T-cell (primary cell): ENCODE results near the gene NXPH4. TPM values are rescaled to one million over a fixed set of nuclear protein-coding genes. Genes with fewer than 3 reads are reported as not detected.

Experiments
- ATAC-seq, 4 experiments: fragments of 200-7000 bp in 3 of 4; fragments of 150-1000 bp in 1 of 4; cut with Tn5 transposase; replicated peaks in 1 of 4; 1 replicate in 3 of 4; 2 replicates in 1 of 4; pipeline ENCODE4 v1.10.0; 2021; ENCODE audit warnings: moderate library complexity in 3 of 4, mild to moderate bottlenecking in 2 of 4, moderate number of reproducible peaks in 1 of 4
- CTCF ChIA-PET, 2 donors: fragments of 300-600 bp; sonication (Branson Sonifier 250); formaldehyde crosslinking; loops; one replicate each; lab custom pipeline; 2022; ENCODE audit warnings: antibody characterized with exemption in 2 of 2; lab: Charles Lee
- POLR2A ChIA-PET, 2 donors: fragments of 300-600 bp; sonication (Branson Sonifier 250); formaldehyde crosslinking; loops; one replicate each; lab custom pipeline; 2022; ENCODE audit warnings: antibody characterized with exemption in 2 of 2; lab: Charles Lee
- DNase-seq, 35 experiments: peaks; one replicate each; pipeline versions ENCODE4 v3.0.0 to v3.0.0-alpha.2; 2013 to 2023
- H3K27ac ChIP-seq: one replicate; pipeline ENCODE4 v1.5.1; 2013; ENCODE audit warnings: low read length
- H3K27me3 ChIP-seq, 2 experiments: replicated peaks in 1 of 2; 1 replicate in 1 of 2; 2 replicates in 1 of 2; pipeline versions ENCODE4 v1.6.1 to v1.7.0; 2013; ENCODE audit warnings: low read length in 1 of 2, mixed read lengths in 1 of 2; ENCODE audit not compliant: control insufficient read depth in 2 of 2, insufficient read depth in 2 of 2; ENCODE audit errors: extremely low read depth in 1 of 2
- H3K36me3 ChIP-seq, 2 donors: 1 replicate in 1 of 2; 2 replicates in 1 of 2; pipeline versions ENCODE4 v1.6.1 to v1.7.0; 2013; ENCODE audit warnings: low read length in 1 of 2; ENCODE audit not compliant: control insufficient read depth in 2 of 2, insufficient read depth in 1 of 2; ENCODE audit errors: extremely low read depth in 1 of 2
- H3K4me1 ChIP-seq, 2 experiments: 1 replicate in 1 of 2; 2 replicates in 1 of 2; pipeline versions ENCODE4 v1.6.1 to v1.7.0; 2013; ENCODE audit warnings: low read length in 2 of 2, mixed read lengths in 1 of 2; ENCODE audit not compliant: insufficient read depth in 2 of 2, control insufficient read depth in 1 of 2; ENCODE audit errors: extremely low read depth in 1 of 2
- H3K4me3 ChIP-seq, 2 donors: 1 replicate in 1 of 2; 2 replicates in 1 of 2; pipeline versions ENCODE4 v1.5.1 to v1.7.0; 2013; ENCODE audit warnings: mild to moderate bottlenecking in 2 of 2, low read length in 1 of 2, moderate library complexity in 1 of 2; ENCODE audit not compliant: control insufficient read depth in 1 of 2; ENCODE audit errors: extremely low read depth in 1 of 2
- H3K9me3 ChIP-seq: 2 replicates; pipeline ENCODE4 v1.7.0; 2013
- H3K27ac Mint-ChIP-seq, 2 donors: one replicate each; pipeline ENCODE4 v1.8.0; 2020 to 2021; ENCODE audit warnings: mild to moderate bottlenecking in 2 of 2, mixed read lengths in 2 of 2
- H3K27me3 Mint-ChIP-seq, 2 donors: one replicate each; pipeline ENCODE4 v1.8.0; 2021 to 2022; ENCODE audit warnings: mixed read lengths in 2 of 2
- H3K36me3 Mint-ChIP-seq: one replicate; pipeline ENCODE4 v1.8.0; 2021; ENCODE audit warnings: mixed read lengths
- H3K4me1 Mint-ChIP-seq, 3 donors: one replicate each; pipeline ENCODE4 v1.8.0; 2020 to 2022; ENCODE audit warnings: mixed read lengths in 3 of 3, mild to moderate bottlenecking in 1 of 3
- H3K4me3 Mint-ChIP-seq, 3 donors: one replicate each; pipeline ENCODE4 v1.8.0; 2020 to 2022; ENCODE audit warnings: mild to moderate bottlenecking in 3 of 3, mixed read lengths in 3 of 3, moderate library complexity in 3 of 3
- H3K9me3 Mint-ChIP-seq, 3 donors: one replicate each; pipeline ENCODE4 v1.8.0; 2020 to 2022; ENCODE audit warnings: mixed read lengths in 3 of 3
- WGBS: methylation state at CpG from one replicate; pipeline ENCODE4 v1.1.5; 2013; ENCODE audit warnings: missing lambda C conversion rate; ENCODE audit not compliant: insufficient coverage; 5-methylcytosine and 5-hydroxymethylcytosine counted together
- total RNA-seq, 35 experiments: library from RNA in 6 of 35; stranded (reverse) in 6 of 35; fragments of 120-200 nt in 1 of 35; gene quantifications; one replicate each; pipeline versions ENCODE4 v1.2.1 to v1.2.4 and lab custom pipeline; 2013 to 2026

Gene NXPH4
- total RNA-seq, 5 donors from 2014 or later (not counting 1 experiment from before 2014, with no cell fraction given) = 0.49 to 4.5 (median 1.0) TPM; not detected in 1

DNA sequence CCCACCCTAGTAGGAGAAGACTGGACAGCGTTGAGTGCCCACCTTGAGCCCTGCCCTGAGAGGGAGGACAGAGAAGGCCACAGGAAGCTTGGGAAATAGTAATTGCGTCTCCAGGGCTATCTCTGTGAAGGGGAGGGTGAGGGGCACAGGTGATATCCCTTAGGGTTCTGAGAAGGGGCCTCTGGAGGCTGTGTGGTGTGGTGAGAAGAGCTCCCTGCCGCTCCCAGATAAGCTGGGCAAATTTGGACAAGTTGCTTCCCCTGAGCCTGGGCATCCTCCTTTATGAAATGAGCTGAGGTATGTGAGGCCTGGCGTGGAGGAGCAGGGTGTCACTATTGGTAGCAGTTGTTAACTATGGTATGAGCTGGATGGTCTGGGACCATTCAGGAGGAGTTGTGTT, 45.7 kb upstream of the NXPH4 start:
- no peak overlapping the region for H3K27ac Mint-ChIP-seq
- no peaks in the 10 kb centered on the region for H3K27me3 Mint-ChIP-seq
- ATAC-seq = no peak
- H3K4me1 ChIP-seq = no peaks in the 10 kb centered on the region
- 89% methylated on average over 3 of the region's 4 CpGs for WGBS
- H3K4me1 Mint-ChIP-seq = no peaks in the 10 kb centered on the region
- H3K27me3 ChIP-seq = peaks cover 0 to 6% of the 10 kb centered on the region in 2 experiments
- POLR2A ChIA-PET = no interaction called here
- H3K36me3 Mint-ChIP-seq = no peaks in the 10 kb centered on the region
- no peaks in the 10 kb centered on the region for H3K36me3 ChIP-seq
- no peak for DNase-seq
- H3K27ac ChIP-seq = no peak overlapping the region
- CTCF ChIA-PET = interaction anchor here (0.6 to 1.1 kb wide), 4 partner anchors 47 to 281 kb away, joined by 3 to 7 read pairs (median 3); no protein-coding TSS in a partner anchor
- H3K9me3 ChIP-seq = no peaks in the 10 kb centered on the region
- no peak overlapping the region for H3K4me3 Mint-ChIP-seq
- H3K9me3 Mint-ChIP-seq = no peaks in the 10 kb centered on the region
- H3K4me3 ChIP-seq = no peak overlapping the region

- H3K4me3 Mint-ChIP-seq = no peak overlapping the region
- H3K36me3 Mint-ChIP-seq = no peaks in the 10 kb centered on the region
- POLR2A ChIA-PET = no interaction called here
- Histone ChIP-seq H3K27me3 (peaks cover 0 to 8% of the 10 kb centered on the region in 2 experiments), H3K9me3 (no peaks in the 10 kb centered on the region), H3K4me3 (no peak overlapping the region), H3K36me3 (no peaks in the 10 kb centered on the region), H3K4me1 (no peaks in the 10 kb centered on the region), H3K27ac (no peak overlapping the region)
- DNase-seq (no peak), ATAC-seq (no peak)
- no peaks in the 10 kb centered on the region for H3K9me3 Mint-ChIP-seq
- H3K27ac Mint-ChIP-seq = no peak overlapping the region
- no peaks in the 10 kb centered on the region for H3K4me1 Mint-ChIP-seq
- no peaks in the 10 kb centered on the region for H3K27me3 Mint-ChIP-seq
- CTCF ChIA-PET = interaction anchor here (0.6 kb wide), 2 partner anchors 19 to 101 kb away, joined by 3 to 7 read pairs; no protein-coding TSS in a partner anchor
- WGBS = 88% methylated on average over 1 of the region's 4 CpGs
Measured at GRCh38 chr12:57171668-57172067, 44.9 kb upstream of the NXPH4 start.

DNA sequence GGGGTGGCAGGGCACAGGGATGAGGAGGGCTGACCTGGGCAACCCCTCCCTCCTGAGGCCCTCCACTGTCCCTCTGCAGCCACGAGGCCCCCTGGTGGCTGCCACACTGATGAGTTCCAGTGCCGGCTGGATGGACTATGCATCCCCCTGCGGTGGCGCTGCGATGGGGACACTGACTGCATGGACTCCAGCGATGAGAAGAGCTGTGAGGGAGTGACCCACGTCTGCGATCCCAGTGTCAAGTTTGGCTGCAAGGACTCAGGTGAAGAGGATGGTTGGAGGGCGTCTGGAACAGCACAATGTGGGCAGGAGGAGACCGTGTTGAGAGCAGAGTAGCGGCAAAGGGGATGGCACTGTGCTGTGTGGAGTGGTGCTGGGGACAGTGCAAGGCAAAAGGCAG, 43.5 kb upstream of the NXPH4 start:
- Mint-ChIP-seq H3K27ac (peak overlapping the region in 1 of 2 donors; percentile 51), H3K36me3 (no peaks in the 10 kb centered on the region), H3K9me3 (no peaks in the 10 kb centered on the region), H3K4me1 (no peaks in the 10 kb centered on the region), H3K4me3 (no peak overlapping the region), H3K27me3 (no peaks in the 10 kb centered on the region)
- ChIA-PET CTCF (interaction anchor here (0.6 to 1.5 kb wide), 2 partner anchors 104 to 617 kb away, joined by 5 read pairs; no protein-coding TSS in a partner anchor), POLR2A (no interaction called here)
- Histone ChIP-seq H3K27me3 (peaks cover 0 to 8% of the 10 kb centered on the region in 2 experiments), H3K4me1 (no peaks in the 10 kb centered on the region), H3K9me3 (no peaks in the 10 kb centered on the region), H3K27ac (no peak overlapping the region), H3K4me3 (no peak overlapping the region), H3K36me3 (no peaks in the 10 kb centered on the region)
- 70% methylated on average over 11 of the region's 11 CpGs for WGBS
- peak in 1 of 4 experiments; percentile 46 for ATAC-seq
- peak in 3 of 35 experiments; percentile 9 to 37 (median 17) for DNase-seq

- Histone ChIP-seq H3K27me3 (peaks cover 0 to 8% of the 10 kb centered on the region in 2 experiments), H3K4me3 (no peak overlapping the region), H3K4me1 (no peaks in the 10 kb centered on the region), H3K36me3 (no peaks in the 10 kb centered on the region), H3K9me3 (no peaks in the 10 kb centered on the region), H3K27ac (no peak overlapping the region)
- no peaks in the 10 kb centered on the region for H3K36me3 Mint-ChIP-seq
- POLR2A ChIA-PET = no interaction called here
- H3K9me3 Mint-ChIP-seq = no peaks in the 10 kb centered on the region
- no peak overlapping the region for H3K4me3 Mint-ChIP-seq
- H3K27ac Mint-ChIP-seq = no peak overlapping the region
- CTCF ChIA-PET = interaction anchor here in 1 of 2 donors (0.6 to 1.0 kb wide), 3 partner anchors 46 to 618 kb away, joined by 3 to 5 read pairs (median 4); partner anchors contain the start of gene LRP1
- DNase-seq = no peak
- H3K4me1 Mint-ChIP-seq = no peaks in the 10 kb centered on the region
- ATAC-seq = no peak
- no peaks in the 10 kb centered on the region for H3K27me3 Mint-ChIP-seq
- 89% methylated on average over 9 of the region's 14 CpGs for WGBS
Measured at GRCh38 chr12:57173683-57174082, 42.9 kb upstream of the NXPH4 start.

- Histone ChIP-seq H3K27ac (no peak overlapping the region), H3K4me3 (no peak overlapping the region), H3K4me1 (no peaks in the 10 kb centered on the region), H3K36me3 (no peaks in the 10 kb centered on the region), H3K9me3 (no peaks in the 10 kb centered on the region), H3K27me3 (peaks cover 0 to 8% of the 10 kb centered on the region in 2 experiments)
- no peak overlapping the region for H3K27ac Mint-ChIP-seq
- no peaks in the 10 kb centered on the region for H3K4me1 Mint-ChIP-seq
- DNase-seq (peak in 16 of 35 experiments; percentile 7 to 52 (median 23)), ATAC-seq (no peak)
- no peak overlapping the region for H3K4me3 Mint-ChIP-seq
- WGBS = 55% methylated on average over 23 of the region's 29 CpGs
- ChIA-PET CTCF (interaction anchor here (0.5 to 1.2 kb wide), 2 partner anchors 97 to 419 kb away, joined by 5 read pairs; partner anchors contain the start of gene NEMP1 (in 1 of the 2)), POLR2A (no interaction called here)
- H3K9me3 Mint-ChIP-seq = no peaks in the 10 kb centered on the region
- no peaks in the 10 kb centered on the region for H3K36me3 Mint-ChIP-seq
- H3K27me3 Mint-ChIP-seq = no peaks in the 10 kb centered on the region
Measured at GRCh38 chr12:57175428-57176138, 41.0 kb upstream of the NXPH4 start.

DNA sequence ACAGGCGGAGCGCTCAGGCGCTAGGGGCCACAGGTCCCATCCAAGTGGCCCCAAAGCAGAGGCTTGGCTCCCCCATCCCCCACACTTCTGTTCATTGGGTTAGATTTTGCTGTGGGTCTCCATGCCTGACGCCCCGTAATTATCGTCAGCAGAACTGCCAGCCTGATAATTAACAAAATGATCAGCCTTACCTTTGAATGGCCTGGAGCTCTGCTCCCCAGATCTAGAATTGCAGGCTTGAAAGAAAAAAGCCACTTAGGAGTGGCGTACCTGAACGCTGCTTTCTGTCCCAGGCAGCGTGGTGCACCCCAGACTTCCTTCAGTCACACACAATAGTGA, 40.5 kb upstream of the NXPH4 start:
- Mint-ChIP-seq H3K27ac (no peak overlapping the region), H3K27me3 (no peaks in the 10 kb centered on the region), H3K4me3 (no peak overlapping the region), H3K9me3 (no peaks in the 10 kb centered on the region), H3K36me3 (no peaks in the 10 kb centered on the region), H3K4me1 (no peaks in the 10 kb centered on the region)
- H3K4me3 ChIP-seq = no peak overlapping the region
- POLR2A ChIA-PET = no interaction called here
- H3K9me3 ChIP-seq = no peaks in the 10 kb centered on the region
- CTCF ChIA-PET = interaction anchor here (0.5 to 1.2 kb wide), 2 partner anchors 97 to 420 kb away, joined by 5 read pairs; partner anchors contain the start of gene NEMP1 (in 1 of the 2)
- no peaks in the 10 kb centered on the region for H3K4me1 ChIP-seq
- H3K27ac ChIP-seq = no peak overlapping the region
- no peaks in the 10 kb centered on the region for H3K36me3 ChIP-seq
- DNase-seq (no peak), ATAC-seq (no peak)
- 89% methylated on average over 8 of the region's 9 CpGs for WGBS
- H3K27me3 ChIP-seq = peaks cover 0 to 8% of the 10 kb centered on the region in 2 experiments
